Mucosa of rectum (tissue), 2 donors: Measurements from ENCODE around the gene ACACA.

Source experiments
- H3K27ac ChIP-seq, 2 donors: one replicate each; pipeline ENCODE4 v1.7.0; 2013; ENCODE audit warnings: inconsistent platforms in 2 of 2, low read depth in 2 of 2, low read length in 2 of 2
- H3K27me3 ChIP-seq, 2 donors: one replicate each; pipeline ENCODE4 v1.7.0; 2013; ENCODE audit warnings: low read length in 2 of 2; ENCODE audit not compliant: control insufficient read depth in 2 of 2, insufficient read depth in 2 of 2
- H3K36me3 ChIP-seq, 2 donors: one replicate each; pipeline ENCODE4 v1.7.0; 2013; ENCODE audit warnings: low read length in 2 of 2; ENCODE audit not compliant: control insufficient read depth in 2 of 2, insufficient read depth in 2 of 2
- H3K4me1 ChIP-seq, 2 donors: one replicate each; pipeline ENCODE4 v1.7.0; 2013; ENCODE audit warnings: low read length in 2 of 2, mild to moderate bottlenecking in 1 of 2; ENCODE audit not compliant: control insufficient read depth in 2 of 2, insufficient read depth in 2 of 2
- H3K4me3 ChIP-seq, 2 donors: one replicate each; pipeline ENCODE4 v1.7.0; 2013; ENCODE audit warnings: low read length in 2 of 2
- H3K9ac ChIP-seq, 2 donors: one replicate each; pipeline ENCODE4 v1.7.0; 2013; ENCODE audit warnings: low read length in 2 of 2, low read depth in 1 of 2, mild to moderate bottlenecking in 1 of 2
- H3K9me3 ChIP-seq, 2 donors: one replicate each; pipeline ENCODE4 v1.7.0; 2013; ENCODE audit warnings: low read length in 2 of 2; ENCODE audit not compliant: control insufficient read depth in 2 of 2
- donor health status: healthy.
- donor health status: Normal muscosa, but diverticular disease.

ACACA gene

GRCh38 chr17:37111329-37111728 lies 295.3 kb downstream of the ACACA start:
- no peak overlapping the region for H3K27ac ChIP-seq
- peaks cover 32 to 35% of the 10 kb centered on the region in 2 donors for H3K36me3 ChIP-seq
- no peak overlapping the region for H3K4me3 ChIP-seq
- no peak overlapping the region for H3K9ac ChIP-seq
- H3K27me3 ChIP-seq, result no peaks in the 10 kb centered on the region
- no peaks in the 10 kb centered on the region for H3K9me3 ChIP-seq
- H3K4me1 ChIP-seq, result no peaks in the 10 kb centered on the region

- Histone ChIP-seq H3K9me3 (no peaks in the 10 kb centered on the region), H3K27ac (no peak overlapping the region)
These were observed 295.9 kb downstream of the ACACA start for GRCh38 chr17:37110746-37111145.

GRCh38 chr17:37109731-37110710 lies 296.6 kb downstream of the ACACA start:
- no peak overlapping the region for H3K4me3 ChIP-seq
- H3K27ac ChIP-seq, result no peak overlapping the region
- H3K4me1 ChIP-seq, result no peaks in the 10 kb centered on the region
- H3K27me3 ChIP-seq, result no peaks in the 10 kb centered on the region
- H3K9ac ChIP-seq, result no peak overlapping the region
- no peaks in the 10 kb centered on the region for H3K9me3 ChIP-seq
- peaks cover 32 to 35% of the 10 kb centered on the region in 2 donors for H3K36me3 ChIP-seq

More at GRCh38 chr17:37110746-37111145, 295.9 kb downstream of the ACACA start:
- no peaks in the 10 kb centered on the region for H3K4me1 ChIP-seq
- H3K4me3 ChIP-seq, result no peak overlapping the region
- peaks cover 32 to 35% of the 10 kb centered on the region in 2 donors for H3K36me3 ChIP-seq
- H3K9ac ChIP-seq, result no peak overlapping the region
- no peaks in the 10 kb centered on the region for H3K27me3 ChIP-seq

- no peaks in the 10 kb centered on the region for H3K27me3 ChIP-seq
- no peaks in the 10 kb centered on the region for H3K9me3 ChIP-seq
- no peak overlapping the region for H3K27ac ChIP-seq
- no peak overlapping the region for H3K4me3 ChIP-seq
- no peak overlapping the region for H3K9ac ChIP-seq
- no peaks in the 10 kb centered on the region for H3K4me1 ChIP-seq
- H3K36me3 ChIP-seq, result peaks cover 32 to 35% of the 10 kb centered on the region in 2 donors
These were observed 297.5 kb downstream of the ACACA start for GRCh38 chr17:37109106-37109505.

- Histone ChIP-seq H3K9ac (no peak overlapping the region), H3K9me3 (no peaks in the 10 kb centered on the region), H3K36me3 (peaks cover 24 to 31% of the 10 kb centered on the region in 2 donors), H3K27ac (no peak overlapping the region), H3K27me3 (no peaks in the 10 kb centered on the region), H3K4me1 (no peaks in the 10 kb centered on the region), H3K4me3 (no peak overlapping the region)
These were observed 299.1 kb downstream of the ACACA start for GRCh38 chr17:37107406-37108083.

- no peaks in the 10 kb centered on the region for H3K27me3 ChIP-seq
- no peaks in the 10 kb centered on the region for H3K9me3 ChIP-seq
- H3K4me1 ChIP-seq, result no peaks in the 10 kb centered on the region
- H3K9ac ChIP-seq, result no peak overlapping the region
- no peak overlapping the region for H3K4me3 ChIP-seq
- no peak overlapping the region for H3K27ac ChIP-seq
- peaks cover 13 to 21% of the 10 kb centered on the region in 2 donors for H3K36me3 ChIP-seq
These were observed 300.6 kb downstream of the ACACA start for GRCh38 chr17:37106049-37106448.

GRCh38 chr17:37103231-37103630 lies 303.4 kb downstream of the ACACA start:
- Histone ChIP-seq H3K9me3 (no peaks in the 10 kb centered on the region), H3K27ac (no peak overlapping the region), H3K9ac (no peak overlapping the region), H3K4me1 (no peaks in the 10 kb centered on the region), H3K27me3 (no peaks in the 10 kb centered on the region), H3K36me3 (peaks cover 0 to 3% of the 10 kb centered on the region in 2 donors), H3K4me3 (no peak overlapping the region)

GRCh38 chr17:37101306-37101705 lies 305.3 kb downstream of the ACACA start:
- H3K27ac ChIP-seq, result no peak overlapping the region
- H3K36me3 ChIP-seq, result peaks cover 10 to 15% of the 10 kb centered on the region in 2 donors

GRCh38 chr17:37100231-37100630 lies 306.4 kb downstream of the ACACA start:
- H3K27ac ChIP-seq, result no peak overlapping the region
- no peak overlapping the region for H3K4me3 ChIP-seq
- no peaks in the 10 kb centered on the region for H3K27me3 ChIP-seq
- no peaks in the 10 kb centered on the region for H3K4me1 ChIP-seq
- H3K36me3 ChIP-seq, result peaks cover 21% of the 10 kb centered on the region in 2 donors
- no peak overlapping the region for H3K9ac ChIP-seq
- no peaks in the 10 kb centered on the region for H3K9me3 ChIP-seq

More at GRCh38 chr17:37101306-37101705, 305.3 kb downstream of the ACACA start:
- no peaks in the 10 kb centered on the region for H3K9me3 ChIP-seq
- no peaks in the 10 kb centered on the region for H3K27me3 ChIP-seq
- no peaks in the 10 kb centered on the region for H3K4me1 ChIP-seq
- H3K4me3 ChIP-seq, result no peak overlapping the region
- no peak overlapping the region for H3K9ac ChIP-seq
